H9 (cell line): Measurements from ENCODE around the gene CNOT10. TPM values are rescaled to one million over a fixed set of nuclear protein-coding genes. Genes with fewer than 3 reads are reported as not detected.
A peak's percentile ranks its signal among the peaks of the same experiment; 100 is the strongest.

ENCODE experiments used
- DNase-seq: peaks from one replicate; pipeline ENCODE4 v3.0.0-alpha.2; 2017
- H2AFZ ChIP-seq: one replicate; pipeline ENCODE4 v1.6.1; 2013; ENCODE audit warnings: mild to moderate bottlenecking, low read length, control low read depth, moderate library complexity
- H2AK5ac ChIP-seq: 2 replicates; pipeline ENCODE4 v1.6.1; 2013; ENCODE audit warnings: low read length, control low read depth, mixed read lengths; ENCODE audit not compliant: insufficient read length
- H2BK120ac ChIP-seq: one replicate; pipeline ENCODE4 v1.6.1; 2013; ENCODE audit warnings: low read depth, mild to moderate bottlenecking, low read length, control low read depth, inconsistent platforms; ENCODE audit not compliant: poor library complexity, severe bottlenecking
- H2BK12ac ChIP-seq: 2 replicates; pipeline ENCODE4 v1.6.1; 2013; ENCODE audit warnings: low read length, control low read depth, mixed read lengths, low read depth; ENCODE audit not compliant: insufficient read length
- H2BK15ac ChIP-seq: 2 replicates; pipeline ENCODE4 v1.6.1; 2013; ENCODE audit warnings: low read depth, low read length, control low read depth
- H2BK20ac ChIP-seq: one replicate; pipeline ENCODE4 v1.6.1; 2013; ENCODE audit warnings: low read depth, mild to moderate bottlenecking, low read length, control low read depth, inconsistent platforms; ENCODE audit not compliant: poor library complexity, severe bottlenecking
- H2BK5ac ChIP-seq: 2 replicates; pipeline ENCODE4 v1.6.1; 2013; ENCODE audit warnings: low read length, control low read depth, mixed read lengths; ENCODE audit not compliant: insufficient read length
- H3K14ac ChIP-seq: 2 replicates; pipeline ENCODE4 v1.6.1; 2013; ENCODE audit warnings: low read length, control low read depth; ENCODE audit not compliant: insufficient read depth
- H3K18ac ChIP-seq: 2 replicates; pipeline ENCODE4 v1.6.1; 2013; ENCODE audit warnings: low read depth, mild to moderate bottlenecking, mixed read lengths, low read length, control low read depth; ENCODE audit not compliant: insufficient read length
- H3K23ac ChIP-seq: 2 replicates; pipeline ENCODE4 v1.6.1; 2013; ENCODE audit warnings: low read length, control low read depth, mixed read lengths, low read depth; ENCODE audit not compliant: insufficient read length
- H3K23me2 ChIP-seq: 2 replicates; pipeline ENCODE4 v1.6.1; 2013; ENCODE audit warnings: low read depth, mild to moderate bottlenecking, mixed read lengths, low read length, control low read depth; ENCODE audit not compliant: insufficient read length, poor library complexity, severe bottlenecking
- H3K27ac ChIP-seq: 2 replicates; pipeline ENCODE4 v1.5.1; 2013; ENCODE audit warnings: low read length, control low read depth, mixed read lengths, low read depth; ENCODE audit not compliant: insufficient read length
- H3K27me3 ChIP-seq: 2 replicates; pipeline ENCODE4 v1.6.1; 2013; ENCODE audit warnings: low read length, control low read depth, inconsistent platforms; ENCODE audit not compliant: insufficient read depth
- H3K4ac ChIP-seq: 2 replicates; pipeline ENCODE4 v1.6.1; 2013; ENCODE audit warnings: low read depth, mild to moderate bottlenecking, control low read depth, inconsistent platforms, low read length, moderate library complexity
- H3K4me1 ChIP-seq: 2 replicates; pipeline ENCODE4 v1.6.1; 2013; ENCODE audit warnings: low read length, control low read depth, inconsistent platforms; ENCODE audit not compliant: insufficient read depth
- H3K4me2 ChIP-seq: 2 replicates; pipeline ENCODE4 v1.6.1; 2013; ENCODE audit warnings: low read length, control low read depth, mixed read lengths; ENCODE audit not compliant: insufficient read length, insufficient read depth
- H3K56ac ChIP-seq: 2 replicates; pipeline ENCODE4 v1.6.1; 2013; ENCODE audit warnings: low read depth, mild to moderate bottlenecking, mixed read lengths, low read length, control low read depth; ENCODE audit not compliant: insufficient read length
- H3K79me1 ChIP-seq: 2 replicates; pipeline ENCODE4 v1.6.1; 2013; ENCODE audit warnings: low read depth, mild to moderate bottlenecking, moderate library complexity, low read length, control low read depth, inconsistent platforms; ENCODE audit not compliant: insufficient read depth, poor library complexity, severe bottlenecking
- H3K79me2 ChIP-seq: 2 replicates; pipeline ENCODE4 v1.6.1; 2013; ENCODE audit warnings: low read length, control low read depth, inconsistent platforms; ENCODE audit not compliant: insufficient read depth
- H3K9ac ChIP-seq: 2 replicates; pipeline ENCODE4 v1.6.1; 2013; ENCODE audit warnings: low read length, control low read depth, mixed read lengths; ENCODE audit not compliant: insufficient read length; ENCODE audit errors: extremely low read depth
- H3K9me3 ChIP-seq: one replicate; pipeline ENCODE4 v1.6.1; 2013; ENCODE audit warnings: low read depth, low read length, inconsistent platforms; ENCODE audit not compliant: control insufficient read depth
- H3T11ph ChIP-seq: one replicate; pipeline ENCODE4 v1.6.1; 2013; ENCODE audit warnings: mild to moderate bottlenecking, low read length, control low read depth, inconsistent platforms
- H4K20me1 ChIP-seq: one replicate; pipeline ENCODE4 v1.6.1; 2013; ENCODE audit not compliant: control insufficient read depth, insufficient read length, insufficient read depth
- H4K5ac ChIP-seq: 2 replicates; pipeline ENCODE4 v1.6.1; 2013; ENCODE audit warnings: low read depth, mild to moderate bottlenecking, mixed read lengths, low read length, control low read depth; ENCODE audit not compliant: insufficient read length
- H4K8ac ChIP-seq: replicated peaks from 2 replicates; pipeline ENCODE4 v1.6.1; 2013; ENCODE audit warnings: low read length, control low read depth, mixed read lengths, low read depth; ENCODE audit not compliant: insufficient read length
- H4K91ac ChIP-seq: 2 replicates; pipeline ENCODE4 v1.6.1; 2013; ENCODE audit warnings: low read depth, mild to moderate bottlenecking, moderate library complexity, mixed read lengths, low read length, control low read depth; ENCODE audit not compliant: insufficient read length
- H3K27ac Mint-ChIP-seq, 3 experiments: 2 replicates in 2 of 3; 3 replicates in 1 of 3; pipeline ENCODE4 v1.8.0; 2020 to 2021; ENCODE audit warnings: mixed read lengths in 3 of 3, mild to moderate bottlenecking in 1 of 3, moderate library complexity in 1 of 3
- H3K27me3 Mint-ChIP-seq: 2 replicates; pipeline ENCODE4 v1.8.0; 2021; ENCODE audit warnings: low read depth, mild to moderate bottlenecking, moderate library complexity, mixed read lengths
- H3K36me3 Mint-ChIP-seq, 3 experiments: 2 replicates in 2 of 3; 3 replicates in 1 of 3; pipeline ENCODE4 v1.8.0; 2020 to 2021; ENCODE audit warnings: low read depth in 3 of 3, mixed read lengths in 3 of 3; ENCODE audit not compliant: insufficient read depth in 1 of 3
- H3K4me1 Mint-ChIP-seq, 2 experiments: 2 replicates each; pipeline ENCODE4 v1.8.0; 2020; ENCODE audit warnings: mixed read lengths in 2 of 2
- H3K4me3 Mint-ChIP-seq, 2 experiments: 2 replicates in 1 of 2; 3 replicates in 1 of 2; pipeline ENCODE4 v1.8.0; 2020 to 2021; ENCODE audit warnings: mild to moderate bottlenecking in 2 of 2, mixed read lengths in 2 of 2, moderate library complexity in 1 of 2
- H3K9me3 Mint-ChIP-seq, 2 experiments: 2 replicates in 1 of 2; 3 replicates in 1 of 2; pipeline ENCODE4 v1.8.0; 2020; ENCODE audit warnings: mild to moderate bottlenecking in 2 of 2, mixed read lengths in 2 of 2, moderate library complexity in 1 of 2
- CTCF ChIP-seq: fragments of 200-600 bp; sonication (generic); conservative IDR thresholded peaks from 3 replicates; pipeline ENCODE4 v1.8.0; 2021; ENCODE audit warnings: antibody characterized with exemption, mild to moderate bottlenecking
- WGBS: extraction: QIAGEN DNeasy Blood & Tissue Kit; methylation state at CpG from one replicate; pipeline ENCODE4 v1.1.7; 2013; ENCODE audit warnings: missing lambda C conversion rate, low lambda C conversion rate, mixed read lengths; ENCODE audit not compliant: insufficient read length; ENCODE audit errors: extremely low coverage; 5-methylcytosine and 5-hydroxymethylcytosine counted together
- total RNA-seq: library from RNA; stranded (reverse); gene quantifications from 2 replicates; pipeline ENCODE4 v1.2.1, GENCODE V29; 2021

CNOT10 gene
- total RNA-seq, 1 experiment from 2014 or later = 55.4 TPM

GRCh38 chr3:32703491-32703972, 18.5 kb downstream of the CNOT10 start:
- Mint-ChIP-seq H3K36me3 (peaks cover 2 to 19% (median 10%) of the 10 kb centered on the region in 3 experiments; a peak in 5 of 7 replicates), H3K4me3 (no peak overlapping the region), H3K9me3 (no peaks in the 10 kb centered on the region), H3K27me3 (no peaks in the 10 kb centered on the region), H3K27ac (peak overlapping the region; percentile 8 to 87 (median 13); a peak in 6 of 7 replicates), H3K4me1 (peaks cover 5 to 6% of the 10 kb centered on the region in 2 experiments)
- H3K56ac ChIP-seq = no peak overlapping the region
- no peak overlapping the region for H2AK5ac ChIP-seq
- H3T11ph ChIP-seq = no peak overlapping the region
- no peak overlapping the region for H3K9ac ChIP-seq
- H3K27me3 ChIP-seq = no peaks in the 10 kb centered on the region
- H2BK120ac ChIP-seq = no peak overlapping the region
- H3K9me3 ChIP-seq = no peaks in the 10 kb centered on the region
- H3K23me2 ChIP-seq = no peaks in the 10 kb centered on the region
- no peak overlapping the region for H2AFZ ChIP-seq
- no peak overlapping the region for H4K5ac ChIP-seq
- H2BK12ac ChIP-seq = no peak overlapping the region
- H2BK5ac ChIP-seq = no peak overlapping the region
- no CpG with 5 or more reads among the region's 1 CpG for WGBS
- no peak overlapping the region for H3K27ac ChIP-seq
- DNase-seq = no peak
- H3K4me1 ChIP-seq = no peaks in the 10 kb centered on the region
- no peak overlapping the region for H3K23ac ChIP-seq
- H3K4ac ChIP-seq = no peak overlapping the region
- no peak overlapping the region for H3K14ac ChIP-seq
- H2BK20ac ChIP-seq = no peak overlapping the region
- H3K79me1 ChIP-seq = peaks cover 2% of the 10 kb centered on the region
- H2BK15ac ChIP-seq = no peak overlapping the region
- no peak overlapping the region for H3K18ac ChIP-seq
- TF ChIP-seq CTCF = no peak
- H4K8ac ChIP-seq = no peak overlapping the region
- H3K4me2 ChIP-seq = no peak overlapping the region
- H4K91ac ChIP-seq = no peak overlapping the region
- no peaks in the 10 kb centered on the region for H4K20me1 ChIP-seq
- no peaks in the 10 kb centered on the region; the same call in 1 of the 2 replicates for H3K79me2 ChIP-seq
